Loucy (cell line): ENCODE data around the gene SLC29A1.

Experiments used
- CTCF ChIP-seq: fragments of 200-600 bp; sonication (generic); conservative IDR thresholded peaks from 2 replicates; pipeline ENCODE4 v1.5.1; 2014; ENCODE audit warnings: mild to moderate bottlenecking, antibody characterized with exemption, low read length
- EZH2phosphoT487 ChIP-seq: fragments of 200-600 bp; IDR thresholded peaks from 2 replicates; pipeline ENCODE4 v1.6.1; 2018; ENCODE audit warnings: antibody characterized with exemption, mild to moderate bottlenecking, moderate library complexity, borderline replicate concordance

- TF ChIP-seq CTCF = no peak
- TF ChIP-seq EZH2phosphoT487 = no peak
Observed at GRCh38 chr6:44217332-44218143, 5.9 kb upstream of the SLC29A1 start.
